Measurements from ENCODE around the gene RBM20. TPM values are rescaled to one million over a fixed set of nuclear protein-coding genes. Genes with fewer than 3 reads are reported as not detected.
"Not testable (repeated sequence)": the region's sequence is repeated elsewhere in the genome, so short reads cannot be mapped to it uniquely, and the experiment has no call there.

RBM20 gene
- total RNA-seq, 2 experiments from 2014 or later = 0.38 to 0.72 TPM

DNA sequence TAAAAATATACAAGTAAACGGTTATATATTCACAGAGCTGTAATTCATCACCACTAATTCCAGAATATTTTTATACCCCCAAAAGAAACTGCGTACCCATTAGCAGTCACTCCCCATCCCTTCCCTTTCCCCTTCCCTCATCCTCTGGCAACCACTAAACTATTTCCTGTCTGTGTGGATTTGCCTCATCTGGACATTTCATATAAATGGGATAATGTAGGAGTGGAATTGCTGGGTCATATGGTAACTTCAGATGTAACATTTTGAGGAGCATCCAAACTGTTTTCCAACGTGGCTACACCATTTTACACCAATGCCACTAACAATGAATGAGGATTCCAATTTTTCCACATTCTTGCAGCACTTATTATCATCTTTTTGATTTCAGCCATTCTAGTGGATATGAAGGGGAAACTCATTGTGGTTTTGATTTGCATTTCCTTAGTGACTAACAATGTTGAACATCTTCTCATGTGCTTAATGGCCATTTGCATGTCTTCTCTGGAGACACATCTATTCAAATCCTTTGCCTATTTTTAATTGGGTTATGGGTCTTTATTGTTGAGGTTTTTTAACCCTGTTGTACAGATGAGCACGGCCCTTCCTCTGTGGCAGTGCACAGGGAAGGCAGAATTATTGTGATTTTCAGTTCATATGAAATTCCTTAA, 79.2 kb downstream of the RBM20 start:
- TF ChIP-seq, protein P1, sequence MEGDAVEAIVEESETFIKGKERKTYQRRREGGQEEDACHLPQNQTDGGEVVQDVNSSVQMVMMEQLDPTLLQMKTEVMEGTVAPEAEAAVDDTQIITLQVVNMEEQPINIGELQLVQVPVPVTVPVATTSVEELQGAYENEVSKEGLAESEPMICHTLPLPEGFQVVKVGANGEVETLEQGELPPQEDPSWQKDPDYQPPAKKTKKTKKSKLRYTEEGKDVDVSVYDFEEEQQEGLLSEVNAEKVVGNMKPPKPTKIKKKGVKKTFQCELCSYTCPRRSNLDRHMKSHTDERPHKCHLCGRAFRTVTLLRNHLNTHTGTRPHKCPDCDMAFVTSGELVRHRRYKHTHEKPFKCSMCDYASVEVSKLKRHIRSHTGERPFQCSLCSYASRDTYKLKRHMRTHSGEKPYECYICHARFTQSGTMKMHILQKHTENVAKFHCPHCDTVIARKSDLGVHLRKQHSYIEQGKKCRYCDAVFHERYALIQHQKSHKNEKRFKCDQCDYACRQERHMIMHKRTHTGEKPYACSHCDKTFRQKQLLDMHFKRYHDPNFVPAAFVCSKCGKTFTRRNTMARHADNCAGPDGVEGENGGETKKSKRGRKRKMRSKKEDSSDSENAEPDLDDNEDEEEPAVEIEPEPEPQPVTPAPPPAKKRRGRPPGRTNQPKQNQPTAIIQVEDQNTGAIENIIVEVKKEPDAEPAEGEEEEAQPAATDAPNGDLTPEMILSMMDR (IDR thresholded peaks at IDR 0.05) = no peak
- no peak overlapping the region for H3K4me3 Mint-ChIP-seq
- POLR2A ChIA-PET = no interaction called here
- CTCF ChIA-PET = interaction anchor here (0.7 to 1.3 kb wide), 2 partner anchors 10 to 539 kb away, joined by 3 to 4 read pairs; no protein-coding TSS in a partner anchor
- DNase-seq = no peak
- H3K27ac Mint-ChIP-seq = peak overlapping the region; percentile 35
- intact Hi-C loops (cut with micrococcal nuclease) = no loop called here
- H3K4me1 Mint-ChIP-seq (ENCODE audit: low read depth) = peaks cover 44% of the 10 kb centered on the region
- peak; percentile 62 for ATAC-seq
- H3K27me3 Mint-ChIP-seq = no peaks in the 10 kb centered on the region
- H3K36me3 Mint-ChIP-seq (ENCODE audit: low read depth) = no peaks in the 10 kb centered on the region
- H3K9me3 Mint-ChIP-seq = no peaks in the 10 kb centered on the region

DNA sequence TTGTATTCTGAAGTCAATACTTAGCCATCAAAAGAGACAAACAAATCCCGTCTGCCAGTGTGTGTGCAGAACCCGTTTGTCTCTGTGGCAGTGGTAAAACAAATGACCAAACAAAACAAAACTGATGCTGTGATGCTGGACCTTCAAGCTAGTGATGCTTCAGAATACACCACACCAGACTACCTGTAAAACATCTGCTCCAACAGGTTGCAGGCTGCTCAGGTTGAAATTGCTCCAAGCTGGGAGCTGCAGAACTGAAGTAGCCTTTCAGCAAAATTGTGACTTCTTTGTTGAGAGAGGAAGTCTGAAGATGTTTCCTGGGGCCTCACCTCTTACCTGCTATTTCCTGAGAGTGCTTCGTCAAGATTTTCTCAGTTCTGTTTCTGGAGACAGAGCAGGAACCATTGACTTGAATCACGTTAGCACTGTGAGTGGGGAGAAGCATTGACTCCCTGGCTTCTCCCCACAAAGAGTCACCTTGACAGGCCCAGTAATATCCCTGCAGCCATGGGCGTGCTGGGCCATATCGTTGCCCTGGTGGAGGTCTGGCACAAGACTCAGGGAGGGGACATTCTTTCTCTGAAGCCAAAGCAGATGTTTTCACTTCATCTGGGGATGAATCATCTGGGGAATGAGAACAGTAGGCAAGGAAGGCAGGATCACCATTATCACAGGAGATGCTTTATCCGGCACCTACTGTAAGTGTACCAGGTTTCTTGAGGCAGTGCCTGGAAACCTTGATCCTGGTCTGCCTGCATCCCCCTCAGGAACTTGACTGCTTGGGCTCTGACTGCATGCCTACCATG, 80.2 kb downstream of the RBM20 start:
- ChIA-PET POLR2A (interaction anchor here (1.2 kb wide), 1 partner anchor 16 kb away, joined by 3 read pairs; no protein-coding TSS in a partner anchor), CTCF (interaction anchor here (1.3 kb wide), 1 partner anchor 17 kb away, joined by 3 read pairs; no protein-coding TSS in a partner anchor)
- TF ChIP-seq, protein P1 (IDR thresholded peaks at IDR 0.05) = no peak
- peak; percentile 75 for ATAC-seq
- no peaks in the 10 kb centered on the region for H3K9me3 Mint-ChIP-seq
- H3K27ac Mint-ChIP-seq = peak overlapping the region; percentile 66
- H3K36me3 Mint-ChIP-seq (ENCODE audit: low read depth) = no peaks in the 10 kb centered on the region
- peaks cover 44% of the 10 kb centered on the region for H3K4me1 Mint-ChIP-seq (ENCODE audit: low read depth)
- intact Hi-C loops (cut with micrococcal nuclease) = no loop called here
- H3K4me3 Mint-ChIP-seq = no peak overlapping the region
- peak; percentile 21 for DNase-seq
- H3K27me3 Mint-ChIP-seq = no peaks in the 10 kb centered on the region

DNA sequence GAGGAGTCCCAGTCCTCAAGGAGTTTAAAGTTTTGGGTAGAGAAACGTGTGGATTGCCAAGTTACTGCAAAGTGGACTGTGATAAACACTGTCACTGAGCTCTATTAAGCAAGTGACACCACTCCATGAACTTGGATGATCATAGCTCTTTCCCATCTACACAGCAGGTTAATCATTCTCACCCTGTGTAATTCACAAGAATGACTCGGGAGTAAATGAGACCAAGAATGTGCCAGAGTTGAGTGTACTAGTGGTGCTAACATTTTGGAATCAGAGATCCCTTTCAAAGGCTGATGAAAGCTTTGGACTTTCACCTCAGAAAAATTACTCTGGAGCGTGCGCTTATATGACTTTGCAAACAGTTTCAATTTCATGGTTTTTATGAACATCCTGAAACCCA, 80.8 kb downstream of the RBM20 start:
- DNase-seq (no peak), ATAC-seq (no peak)
- Mint-ChIP-seq H3K27me3 (no peaks in the 10 kb centered on the region), H3K4me3 (no peak overlapping the region), H3K9me3 (no peaks in the 10 kb centered on the region), H3K27ac (peak overlapping the region; percentile 46), H3K36me3 (ENCODE audit: low read depth) (no peaks in the 10 kb centered on the region), H3K4me1 (ENCODE audit: low read depth) (peaks cover 44% of the 10 kb centered on the region)
- CTCF ChIA-PET = interaction anchor here (1.3 kb wide), 1 partner anchor 18 kb away, joined by 3 read pairs; no protein-coding TSS in a partner anchor
- intact Hi-C loops (cut with micrococcal nuclease) = no loop called here
- POLR2A ChIA-PET = interaction anchor here (1.2 kb wide), 1 partner anchor 17 kb away, joined by 3 read pairs; no protein-coding TSS in a partner anchor
- TF ChIP-seq, protein P1 (IDR thresholded peaks at IDR 0.05) = no peak

DNA sequence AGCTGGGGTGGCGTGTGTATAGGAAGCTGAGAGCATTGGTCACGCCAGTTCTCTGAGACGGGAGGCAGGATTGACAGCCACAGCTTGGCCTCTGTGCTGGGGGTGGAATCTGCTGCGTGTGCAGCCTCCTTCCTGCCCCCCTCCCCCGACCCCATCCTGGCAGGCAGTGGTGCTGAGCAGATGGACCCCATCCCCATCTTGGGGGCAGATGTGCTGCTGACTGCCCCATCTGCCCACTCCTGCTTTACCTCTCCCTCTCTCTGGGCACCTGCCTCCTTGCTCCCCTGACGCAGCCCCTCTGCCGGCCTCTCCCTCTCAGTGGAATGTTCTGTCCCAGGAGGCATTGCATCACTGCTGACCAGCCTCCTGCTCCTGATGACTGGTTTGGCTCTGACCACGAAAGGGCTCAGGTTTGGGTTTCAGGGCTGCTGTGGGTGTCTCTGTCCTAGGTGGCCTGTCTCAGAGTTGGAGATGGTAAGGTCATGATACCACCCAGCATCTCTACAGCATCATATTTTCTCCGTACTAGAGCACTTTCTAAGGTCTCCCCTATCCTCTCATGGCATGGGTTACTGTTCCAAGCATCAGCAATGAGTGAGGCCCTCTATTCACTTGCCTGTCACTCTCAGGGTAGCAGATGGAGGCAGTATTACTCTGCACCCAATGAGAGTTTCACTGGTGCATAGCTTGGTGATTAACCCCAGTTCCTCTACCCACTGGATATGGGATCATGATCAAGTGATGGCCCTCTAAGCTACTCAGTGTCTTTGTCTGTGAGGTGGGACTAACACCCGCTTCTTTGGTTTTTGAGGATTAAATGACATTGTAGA, 81.9 kb downstream of the RBM20 start:
- Mint-ChIP-seq H3K27me3 (no peaks in the 10 kb centered on the region), H3K4me3 (no peak overlapping the region), H3K27ac (peak overlapping the region; percentile 1), H3K36me3 (ENCODE audit: low read depth) (no peaks in the 10 kb centered on the region), H3K9me3 (no peaks in the 10 kb centered on the region), H3K4me1 (ENCODE audit: low read depth) (peaks cover 44% of the 10 kb centered on the region)
- DNase-seq = no peak
- TF ChIP-seq, protein P1 (IDR thresholded peaks at IDR 0.05) = no peak
- peak; percentile 45 for ATAC-seq
- ChIA-PET POLR2A (no interaction called here), CTCF (interaction anchor here (1.3 to 1.7 kb wide), 2 partner anchors 19 to 116 kb away, joined by 3 to 4 read pairs; no protein-coding TSS in a partner anchor)
- intact Hi-C loops (cut with micrococcal nuclease) = no loop called here

DNA sequence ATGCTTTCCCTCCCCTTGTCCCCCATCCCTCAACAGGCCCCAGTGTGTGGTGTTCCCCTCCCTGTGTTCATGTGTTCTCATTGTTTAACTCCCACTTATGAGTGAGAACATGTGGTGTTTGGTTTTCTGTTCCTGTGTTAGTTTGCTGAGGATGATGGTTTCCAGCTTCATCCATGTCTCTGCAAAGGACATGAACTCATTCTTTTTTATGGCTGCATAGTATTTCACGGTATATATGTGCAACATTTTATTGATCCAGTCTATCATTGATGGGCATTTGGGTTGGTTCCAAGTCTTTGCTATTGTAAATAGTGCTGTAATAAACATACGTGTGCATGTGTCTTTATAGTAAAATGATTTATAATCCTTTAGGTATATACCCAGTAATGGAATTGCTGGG, 83.6 kb downstream of the RBM20 start:
- intact Hi-C loops (cut with micrococcal nuclease); H3K27ac Mint-ChIP-seq; H3K27me3 Mint-ChIP-seq; POLR2A ChIA-PET; H3K4me3 Mint-ChIP-seq; H3K9me3 Mint-ChIP-seq; H3K36me3 Mint-ChIP-seq (ENCODE audit: low read depth); CTCF ChIA-PET; ATAC-seq; DNase-seq: not testable (repeated sequence)
- peaks cover 37% of the 10 kb centered on the region for H3K4me1 Mint-ChIP-seq (ENCODE audit: low read depth)
